HuH-7 (cell line): ENCODE data around the gene FRMD1.
"Not testable (repeated sequence)": the region's sequence is repeated elsewhere in the genome, so short reads cannot be mapped to it uniquely, and the experiment has no call there.

Experiments used
- DNase-seq: peaks from one replicate; pipeline ENCODE4 v3.0.0; 2011; ENCODE audit warnings: low spot score

FRMD1 gene

DNA sequence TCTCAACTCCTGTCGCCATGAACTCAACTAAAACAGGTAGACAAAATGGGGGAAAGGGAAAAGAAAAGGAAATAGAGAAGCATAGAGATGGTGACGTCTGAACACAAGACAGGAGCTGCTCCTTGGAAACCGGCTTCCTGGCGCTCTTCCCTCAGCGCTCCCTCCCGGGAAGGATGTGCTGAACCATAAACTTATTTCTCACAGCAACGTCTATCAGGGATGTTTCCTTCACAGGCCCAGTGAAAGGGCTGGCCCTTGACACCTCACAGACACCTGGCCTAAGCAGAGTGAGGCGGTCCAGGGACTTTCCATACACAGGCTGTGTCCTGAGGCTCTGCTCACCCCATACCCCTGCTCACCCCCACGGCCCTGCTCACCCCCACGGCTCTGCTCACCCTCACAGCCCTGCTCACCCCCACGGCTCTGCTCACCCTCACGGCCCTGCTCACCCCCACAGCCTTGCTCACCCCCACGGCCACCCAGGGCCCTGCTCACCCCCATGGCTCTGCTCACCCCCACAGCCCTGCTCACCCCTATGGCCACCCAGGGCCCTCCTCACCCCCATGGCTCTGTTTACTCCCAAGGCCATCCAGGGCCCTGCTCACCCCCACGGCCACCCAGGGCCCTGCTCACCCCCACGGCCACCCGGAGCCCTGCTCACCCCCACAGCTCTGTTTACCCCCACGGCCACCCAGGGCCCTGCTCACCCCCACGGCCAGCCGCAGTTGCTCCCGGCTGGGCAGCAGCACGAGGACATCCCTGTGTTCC is 653 bp downstream of the FRMD1 start:
- no peak for DNase-seq

DNA sequence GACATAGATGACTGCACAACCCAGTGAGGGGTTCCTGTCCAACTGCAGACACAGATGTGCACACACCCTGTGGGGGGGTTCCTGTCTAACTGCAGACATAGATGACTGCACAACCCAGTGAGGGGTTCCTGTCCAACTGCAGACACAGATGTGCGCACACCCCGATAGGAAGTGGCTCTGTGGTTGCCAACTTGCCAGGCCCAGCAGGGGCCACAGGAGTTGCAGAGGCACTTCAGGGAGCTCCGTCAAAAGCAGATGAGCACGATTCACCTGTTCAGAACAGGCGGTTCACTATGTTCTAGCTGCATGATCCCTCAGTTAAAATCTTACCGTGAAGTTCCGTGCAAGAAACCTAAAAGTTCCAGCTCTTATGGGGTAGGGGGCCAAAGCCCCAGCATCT is 1.6 kb downstream of the FRMD1 start:
- DNase-seq, result not testable (repeated sequence)

DNA sequence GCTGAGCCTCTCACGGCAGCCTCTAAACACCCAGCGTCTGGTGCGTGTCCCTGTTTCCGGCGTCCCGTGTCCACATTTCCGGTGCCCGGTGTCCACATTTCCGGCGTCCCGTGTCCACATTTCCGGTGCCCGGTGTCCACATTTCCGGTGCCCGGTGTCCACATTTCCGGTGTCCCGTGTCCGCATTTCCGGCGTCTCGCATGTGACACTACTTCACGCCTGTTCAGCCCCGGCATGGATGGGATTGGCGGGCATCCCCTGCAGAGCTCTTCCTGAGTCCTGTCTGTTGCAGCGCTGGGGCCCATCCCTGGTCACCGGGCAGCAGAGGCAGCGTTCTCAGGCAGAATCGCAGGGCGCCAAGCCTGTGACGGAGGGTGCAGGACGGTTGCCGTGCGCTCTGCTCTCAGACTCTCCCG is 3.2 kb downstream of the FRMD1 start:
- DNase-seq, result no peak

DNA sequence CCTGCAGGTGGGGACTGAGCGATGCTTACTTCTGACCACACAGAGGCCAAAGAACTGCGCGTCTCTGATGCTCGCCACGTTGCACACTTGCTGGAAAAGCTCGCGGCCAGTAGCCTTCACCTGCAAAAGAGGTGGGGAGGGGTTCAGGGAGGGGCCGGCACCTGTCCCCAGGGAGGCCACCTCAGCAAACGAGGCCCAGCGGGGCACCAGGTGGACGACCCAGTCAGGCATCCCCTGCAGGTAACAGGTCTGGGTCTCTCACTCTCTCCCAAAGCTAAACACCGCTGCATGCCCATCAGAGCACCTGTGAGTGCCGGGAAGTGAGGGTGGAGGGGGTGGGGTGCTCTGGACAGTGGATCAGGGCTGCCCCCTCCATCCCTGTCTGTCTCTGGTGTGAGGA is 3.8 kb downstream of the FRMD1 start:
- no peak for DNase-seq

DNA sequence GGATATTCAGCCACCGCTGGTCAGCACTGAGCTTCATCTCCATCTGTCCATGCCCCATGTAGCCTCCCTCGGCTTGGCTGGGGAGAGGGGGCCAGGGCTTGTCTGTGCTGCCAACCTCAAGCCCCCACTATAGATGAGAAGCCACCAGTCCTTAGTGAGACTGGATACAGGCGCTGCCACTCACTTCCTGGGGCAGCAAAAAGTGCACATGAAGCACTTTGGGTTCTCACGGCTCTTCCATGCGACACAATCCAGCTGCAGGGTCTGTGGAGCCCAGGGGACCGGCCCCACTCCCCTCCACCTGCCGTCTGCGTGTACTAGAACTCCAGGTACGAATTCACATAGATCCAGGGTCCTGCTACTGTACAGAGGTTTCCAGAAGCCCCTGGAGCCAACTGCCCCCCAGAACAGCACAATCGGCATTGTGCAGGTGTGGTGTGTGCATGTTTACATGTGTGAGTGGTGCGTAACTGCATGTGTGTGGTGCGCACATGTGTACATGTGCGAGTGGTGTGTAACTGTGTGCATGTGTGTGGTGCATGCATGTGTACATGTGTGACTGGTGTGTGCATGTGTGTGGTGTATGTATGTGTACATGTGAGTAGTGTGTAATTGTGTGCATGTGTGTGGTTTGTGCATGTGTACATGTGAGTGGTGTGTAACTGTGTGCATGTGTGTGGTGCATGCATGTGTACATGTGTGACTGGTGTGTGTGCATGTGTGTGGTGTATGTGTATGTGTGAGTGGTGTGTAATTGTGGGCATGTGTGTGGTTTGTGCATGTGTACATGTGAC is 4.9 kb downstream of the FRMD1 start:
- DNase-seq, result no peak

DNA sequence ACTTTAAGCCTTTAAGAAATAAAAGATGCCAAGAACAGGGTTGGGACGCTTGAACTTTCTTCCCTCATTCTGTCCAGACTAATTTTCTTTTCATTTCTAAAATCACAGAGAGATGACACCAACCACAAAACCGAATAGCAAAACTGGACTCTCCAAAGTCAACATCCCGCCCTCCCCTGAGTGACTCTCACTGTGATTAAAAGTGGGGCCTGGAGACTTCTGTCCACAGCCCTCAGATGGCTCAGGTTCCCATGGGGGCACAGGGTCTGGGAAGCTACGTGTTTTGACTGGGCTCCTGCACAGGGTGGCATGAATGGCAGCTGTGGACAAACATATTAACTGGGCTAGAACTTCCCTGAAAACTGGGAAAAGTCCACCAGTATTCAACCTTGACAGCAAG is 6.3 kb downstream of the FRMD1 start:
- no peak for DNase-seq

DNA sequence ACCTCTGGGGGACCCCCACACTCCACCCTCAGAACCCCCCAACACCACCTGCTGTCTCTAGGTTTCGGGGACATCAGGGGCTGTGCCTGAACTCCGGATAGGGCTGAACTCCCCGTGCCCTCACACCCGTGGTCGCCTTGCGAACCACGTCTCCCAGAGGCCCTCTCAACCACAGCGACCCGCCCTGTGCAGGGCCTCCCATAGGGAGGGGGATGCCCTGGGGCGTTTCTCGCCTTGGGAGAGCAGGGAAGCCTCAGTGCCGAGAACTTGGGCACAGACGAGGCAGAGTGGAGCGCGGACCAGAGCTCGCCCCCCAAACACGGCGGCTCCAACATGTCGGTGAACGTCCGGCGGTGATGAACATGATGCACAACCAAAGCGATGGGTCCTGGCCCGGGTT is 6.8 kb downstream of the FRMD1 start:
- no peak for DNase-seq

DNA sequence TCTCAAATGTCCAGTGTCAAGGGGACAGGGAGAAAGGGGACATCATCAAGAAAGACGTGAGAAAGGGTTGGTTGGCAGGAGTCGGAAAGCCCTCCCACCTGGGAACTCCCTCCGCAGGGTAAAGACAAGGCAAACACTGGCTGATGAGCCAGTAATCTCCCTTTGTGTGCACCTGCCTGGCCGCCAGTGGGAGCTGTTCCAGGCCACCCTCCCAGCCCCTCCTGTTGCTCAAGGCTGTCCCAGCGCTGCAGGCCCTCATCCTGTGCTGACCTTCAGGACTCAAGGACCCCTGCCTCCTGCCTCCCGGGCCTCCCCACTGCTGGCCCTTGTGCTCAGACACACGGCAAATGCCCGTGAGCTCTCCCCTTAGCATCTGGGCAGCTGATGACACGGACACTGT is 7.4 kb downstream of the FRMD1 start:
- peak; percentile 97 for DNase-seq

DNA sequence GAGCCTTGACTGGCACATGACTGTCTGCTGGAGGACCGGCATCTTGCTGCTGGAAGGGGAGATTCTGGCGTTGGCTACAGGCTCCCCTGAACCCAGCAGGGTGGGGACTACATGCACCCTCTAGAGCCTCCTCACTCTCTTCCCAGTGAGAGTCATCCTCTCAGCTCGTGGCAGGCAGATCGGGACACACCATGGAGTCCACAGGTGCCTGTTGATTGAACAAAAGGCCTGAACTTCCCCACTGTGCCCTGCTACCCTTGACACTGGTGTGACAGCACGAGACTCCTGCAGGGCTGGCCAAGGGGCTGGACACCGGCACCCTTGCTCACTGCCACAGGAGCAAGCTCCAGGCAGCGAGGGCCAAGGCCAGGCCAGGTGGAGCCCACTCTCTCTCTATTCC is 8.2 kb downstream of the FRMD1 start:
- no peak for DNase-seq

DNA sequence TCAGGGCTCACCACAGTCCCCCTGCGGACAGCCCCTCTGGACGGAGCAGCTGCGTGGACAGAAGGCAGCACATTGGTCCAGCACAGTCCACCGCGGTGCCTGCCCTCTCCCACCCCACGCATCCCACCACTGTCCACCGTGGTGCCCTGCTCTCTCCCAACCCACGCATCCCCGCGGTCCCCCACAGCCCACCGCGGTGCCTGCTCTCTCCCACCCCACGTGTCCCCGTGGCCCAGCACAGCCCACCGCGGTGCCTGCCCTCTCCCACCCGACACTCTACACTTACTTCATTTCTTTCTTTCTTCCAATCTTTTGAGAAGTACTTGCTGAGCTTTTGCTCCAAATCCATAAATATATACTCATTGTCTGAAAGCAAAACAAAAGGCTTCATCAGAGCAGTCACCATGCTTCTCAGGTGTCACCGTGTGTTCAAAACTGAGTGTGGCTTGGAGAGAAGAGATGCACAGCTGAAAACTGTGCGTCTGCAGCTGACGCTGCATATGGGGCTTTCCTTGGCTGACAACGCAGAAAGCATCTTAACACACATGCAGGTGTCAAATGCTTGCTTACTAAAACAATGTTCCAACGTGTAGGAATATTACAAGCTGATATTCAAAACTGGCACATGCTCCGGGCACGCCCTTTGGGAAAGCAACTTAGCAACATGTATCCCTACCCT is 11.8 kb downstream of the FRMD1 start:
- no peak for DNase-seq

DNA sequence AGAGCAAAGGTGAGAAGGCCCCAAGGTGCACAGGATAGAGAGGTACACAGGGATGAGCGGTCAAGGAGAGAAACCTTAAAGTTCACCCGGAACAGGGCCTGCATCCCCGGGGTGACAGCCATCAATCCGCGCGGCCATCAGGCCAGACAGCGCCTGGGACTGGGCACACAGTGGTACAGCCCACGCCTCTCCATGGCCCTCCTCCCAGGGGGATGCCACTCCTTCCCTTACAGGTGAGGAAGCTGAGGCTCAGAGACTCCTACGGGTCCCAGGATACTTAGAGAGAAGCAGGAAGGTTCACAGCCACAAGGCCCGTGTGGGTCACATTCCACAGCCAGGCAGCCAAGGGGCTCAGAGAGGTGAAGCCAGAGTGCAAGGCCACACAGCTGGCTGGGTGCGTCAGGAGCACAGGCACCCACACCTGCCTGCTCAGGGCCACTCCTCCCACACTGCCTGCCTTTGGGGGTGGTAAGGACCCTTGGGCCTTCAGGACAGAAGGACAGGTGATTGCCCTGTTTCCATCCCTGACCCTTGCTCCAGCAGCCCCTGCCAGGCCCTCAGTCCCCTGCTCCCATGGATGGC is 14.7 kb downstream of the FRMD1 start:
- DNase-seq, result no peak

DNA sequence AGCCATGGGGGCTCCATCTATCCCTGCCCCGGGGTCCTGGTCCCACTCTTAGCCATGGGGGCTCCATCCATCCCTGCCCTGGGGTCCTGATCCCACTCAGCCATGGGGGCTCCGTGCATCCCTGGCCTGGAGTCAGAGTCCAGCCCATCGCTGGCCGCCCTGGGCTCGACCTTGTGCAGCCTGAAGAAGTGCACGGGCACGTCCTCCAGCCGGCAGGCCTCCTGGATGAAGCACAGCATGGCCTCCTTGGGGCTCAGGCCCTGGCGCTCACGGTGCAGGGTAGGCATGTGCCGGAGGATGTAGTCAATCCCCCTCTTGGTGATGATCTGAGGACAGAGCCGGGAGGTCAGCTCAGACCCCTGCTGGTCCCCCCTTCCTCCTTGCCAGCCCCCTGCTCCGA is 15.6 kb downstream of the FRMD1 start:
- DNase-seq, result no peak

DNA sequence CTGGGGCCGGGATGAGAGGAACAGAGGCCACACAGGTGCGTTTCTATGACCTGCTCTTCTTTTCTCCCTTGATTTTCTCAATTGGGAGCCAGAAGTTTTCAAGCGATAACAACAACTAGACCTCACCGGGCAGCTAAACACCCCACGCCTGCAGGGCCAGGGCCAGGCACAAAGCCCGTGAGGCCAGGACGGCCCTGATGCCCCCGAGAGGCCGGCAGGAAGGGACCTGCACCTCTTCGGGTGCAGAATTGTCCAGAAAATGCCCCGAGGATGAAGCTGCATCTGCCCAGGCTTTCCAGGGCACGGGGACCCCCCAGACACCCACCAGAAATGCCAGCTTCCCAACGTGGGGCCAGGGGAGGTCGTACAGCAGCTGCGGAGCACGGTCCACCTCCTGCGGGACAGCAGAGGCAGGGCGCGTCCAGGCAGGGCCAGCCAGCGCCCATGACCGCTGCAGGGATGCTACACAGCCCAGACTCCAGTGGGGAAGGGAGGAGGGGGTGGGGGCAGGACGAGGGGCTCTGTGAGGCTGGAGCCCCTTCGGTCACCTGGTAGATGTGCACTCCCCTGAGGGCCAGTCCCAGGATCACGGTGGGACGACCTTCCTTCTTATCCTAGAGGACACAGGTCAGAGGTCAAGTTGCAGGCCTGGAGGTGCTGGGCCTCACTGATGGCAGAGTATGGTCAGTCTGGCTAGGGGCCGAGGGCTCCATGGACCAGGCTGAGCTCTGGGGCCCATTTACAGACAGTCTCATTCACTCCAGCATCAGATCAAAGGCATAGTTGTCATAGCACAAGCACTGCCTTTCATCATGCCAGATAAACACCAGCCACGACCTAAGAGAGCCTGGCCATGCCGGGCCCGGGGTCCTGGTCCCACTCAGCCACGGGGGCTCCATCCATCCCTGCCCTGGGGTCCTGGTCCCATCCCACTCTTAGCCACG is 16.4 kb downstream of the FRMD1 start:
- DNase-seq, result no peak

DNA sequence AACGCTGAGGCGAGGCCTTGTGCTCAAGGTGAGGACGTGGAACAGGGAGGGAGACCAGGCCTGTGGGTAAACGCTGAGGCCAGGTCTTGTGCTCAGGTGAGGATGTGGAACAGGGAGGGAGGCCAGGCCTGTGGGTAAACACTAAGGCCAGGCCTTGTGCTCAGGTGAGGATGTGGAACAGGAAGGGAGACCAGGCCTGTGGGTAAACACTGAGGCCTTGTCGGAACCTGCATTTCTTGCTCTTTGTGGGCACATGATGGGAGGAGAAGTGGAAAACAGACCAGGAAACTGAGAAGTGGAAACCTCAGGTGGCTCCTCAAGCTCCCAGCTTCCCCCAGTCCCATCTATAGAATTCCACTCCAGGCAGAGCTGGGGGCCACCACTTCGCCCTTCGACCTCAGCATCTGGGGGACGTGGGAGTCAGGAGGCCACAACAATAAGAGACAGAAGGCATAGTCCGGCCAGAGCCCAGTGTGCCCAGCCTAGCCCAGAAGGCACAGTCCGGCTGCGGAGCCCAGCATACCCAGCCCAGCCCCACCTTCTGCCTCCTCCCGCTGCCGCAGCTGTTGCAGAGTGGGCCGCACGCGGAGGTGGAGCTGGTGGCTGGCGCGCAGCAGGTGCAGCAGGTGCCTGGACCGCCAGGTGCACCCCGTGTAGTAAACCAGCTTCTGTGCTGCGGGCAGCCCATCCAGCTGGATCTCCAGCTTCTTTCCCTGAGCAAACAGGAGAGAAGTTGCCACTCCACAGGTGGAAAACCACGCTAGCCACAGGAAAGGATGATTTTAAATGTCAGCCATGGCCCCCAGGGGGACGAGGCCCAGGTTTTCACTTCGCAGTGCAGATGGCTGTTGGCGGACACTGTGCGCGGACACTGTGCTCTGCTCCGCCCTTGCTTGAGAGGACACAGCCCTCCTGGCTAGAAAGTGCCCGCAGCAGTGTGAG is 17.5 kb downstream of the FRMD1 start:
- no peak for DNase-seq

DNA sequence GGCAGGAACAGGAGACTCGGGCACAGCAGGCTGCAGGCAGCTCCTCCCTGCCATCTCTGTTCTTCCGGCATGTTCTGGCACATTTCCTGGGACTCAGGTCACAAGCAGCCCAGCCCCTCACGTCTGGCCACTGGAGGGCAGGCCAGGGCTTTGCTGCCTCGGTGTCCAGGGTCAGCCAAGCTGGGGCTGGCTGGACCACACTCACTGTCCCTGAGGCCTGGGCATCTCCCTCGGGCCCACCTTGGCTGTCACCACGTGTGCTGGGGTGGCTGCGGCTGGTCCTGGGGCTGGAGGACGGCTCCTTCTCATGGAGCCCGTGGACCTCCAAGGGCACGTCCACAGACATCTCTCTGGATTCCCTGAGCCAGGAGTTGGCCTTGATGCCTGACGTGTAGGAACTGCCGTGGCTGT is 18.5 kb downstream of the FRMD1 start:
- peak; percentile 96 for DNase-seq

DNA sequence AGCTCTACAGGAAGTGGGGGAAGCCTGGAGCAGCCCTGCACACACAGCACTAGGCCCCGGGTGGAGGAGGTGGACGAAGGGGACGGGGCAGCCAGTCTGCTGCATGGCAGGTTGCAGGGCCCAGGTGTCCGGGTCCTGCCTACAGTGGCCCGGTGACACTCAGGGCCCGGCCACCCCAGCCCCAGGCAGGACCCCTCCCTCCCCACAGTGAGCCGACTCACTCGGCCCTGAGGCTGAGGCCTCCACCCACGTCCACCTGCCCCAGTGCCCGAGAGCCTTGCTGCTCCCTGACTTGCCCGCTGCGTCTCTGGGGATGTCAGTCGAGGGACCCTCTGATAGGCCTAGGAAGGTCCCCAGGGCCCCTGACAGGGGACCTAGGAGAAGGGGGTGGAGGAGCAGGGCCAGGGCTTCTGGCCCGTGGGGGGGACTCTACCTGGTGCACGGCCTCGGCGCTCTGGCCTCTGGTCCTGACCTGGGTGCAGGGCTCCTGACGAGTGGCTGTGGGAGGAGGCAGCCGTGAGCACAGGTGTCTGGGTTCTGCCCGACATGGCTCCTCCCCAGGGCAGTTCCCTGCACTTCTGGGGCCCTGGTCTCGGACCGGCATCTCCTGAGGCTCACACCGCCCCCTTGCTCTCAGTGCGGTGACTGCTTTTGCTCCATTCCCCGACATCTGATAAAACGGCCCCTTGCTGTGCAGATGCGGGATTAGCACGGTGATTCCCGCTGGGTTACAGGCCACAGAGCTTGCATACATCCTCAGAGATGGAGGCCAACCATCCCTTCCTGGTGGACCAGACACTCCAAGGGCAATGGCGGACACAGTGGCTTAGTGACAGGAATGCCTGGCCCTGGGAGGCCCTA is 20.1 kb downstream of the FRMD1 start:
- DNase-seq, result peak; percentile 65

DNA sequence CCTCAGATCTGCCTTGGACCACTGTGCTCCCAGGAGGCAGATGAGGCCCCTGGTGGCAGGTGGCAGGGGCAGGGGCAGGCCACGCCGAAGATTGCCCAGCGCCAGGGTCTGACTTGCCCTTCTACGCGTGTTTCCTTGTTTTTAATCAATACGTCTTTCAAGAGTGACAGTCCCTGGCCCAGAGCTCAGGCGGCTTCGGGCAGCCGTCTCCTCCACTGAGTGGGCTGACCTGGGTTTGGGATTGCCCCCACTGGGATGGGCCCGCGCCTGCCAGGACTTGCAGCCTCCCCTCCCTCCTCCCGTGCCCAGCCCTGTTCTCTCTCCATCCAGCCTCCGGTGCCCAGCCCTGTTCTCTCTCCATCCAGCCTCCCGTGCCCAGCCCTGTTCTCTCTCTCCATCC is 21.2 kb downstream of the FRMD1 start:
- DNase-seq, result no peak

DNA sequence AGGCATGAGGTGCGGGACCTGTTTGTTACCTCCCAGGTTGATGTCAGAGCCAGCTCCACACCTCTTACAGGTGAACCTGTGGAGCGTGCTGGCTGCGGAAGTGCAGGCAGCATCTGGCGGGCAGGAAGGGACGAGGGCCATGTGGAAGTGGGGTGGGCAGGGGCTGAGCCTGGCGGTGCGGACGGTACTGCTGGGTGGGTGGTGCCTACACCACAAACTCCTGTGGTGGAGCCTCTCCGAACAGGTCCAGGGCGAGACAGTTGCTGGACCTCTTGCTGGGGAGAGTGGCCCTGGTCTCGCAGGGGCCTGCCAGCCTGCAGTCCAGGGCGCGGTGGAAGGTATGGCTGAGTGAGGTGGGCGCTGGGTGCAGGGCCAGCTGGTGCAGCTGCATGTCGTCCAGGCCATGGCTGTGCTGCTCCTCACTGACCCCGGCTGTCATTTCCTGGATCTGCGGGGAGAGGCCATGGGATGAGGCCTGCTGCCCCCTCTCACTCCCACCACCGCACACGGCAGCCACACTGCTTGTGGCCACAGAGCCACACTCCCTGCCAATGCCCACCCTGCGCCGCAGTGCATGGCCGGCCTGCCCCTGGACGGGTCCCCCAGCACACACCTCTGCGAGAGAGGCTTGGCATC is 22.0 kb downstream of the FRMD1 start:
- no peak for DNase-seq
